Naive thymus-derived CD8-positive, alpha-beta T cell (primary cell): ENCODE measurements around the gene WNT9B. TPM values are rescaled to one million over a fixed set of nuclear protein-coding genes. Genes with fewer than 3 reads are reported as not detected.

ENCODE experiments used
- ATAC-seq, 2 donors: fragments of 150-1000 bp; cut with Tn5 transposase in 1 of 2; sonication (Bioruptor Pico), chemical (Tn5 transposase) in 1 of 2; 1 replicate in 1 of 2; 2 replicates in 1 of 2; pipeline ENCODE4 v1.10.0; 2021; ENCODE audit warnings: mild to moderate bottlenecking in 2 of 2, moderate library complexity in 2 of 2
- POLR2A ChIA-PET: fragments of 350-600 bp; sonication (Branson Sonifier 250); formaldehyde crosslinking; loops from one replicate; lab custom pipeline; 2021; ENCODE audit warnings: antibody characterized with exemption; lab: Charles Lee
- DNase-seq, 10 donors: peaks; one replicate each; pipeline versions ENCODE4 v3.0.0 to v3.0.0-alpha.2; 2020 to 2022
- H3K27ac Mint-ChIP-seq, 10 donors: one replicate each; pipeline ENCODE4 v1.8.0; 2020 to 2022; ENCODE audit warnings: mild to moderate bottlenecking in 10 of 10, mixed read lengths in 10 of 10, moderate library complexity in 4 of 10, inconsistent platforms in 1 of 10
- H3K27me3 Mint-ChIP-seq, 5 donors: one replicate each; pipeline ENCODE4 v1.8.0; 2021 to 2022; ENCODE audit warnings: mixed read lengths in 5 of 5
- H3K36me3 Mint-ChIP-seq, 3 donors: one replicate each; pipeline ENCODE4 v1.8.0; 2020 to 2022; ENCODE audit warnings: mixed read lengths in 3 of 3, mild to moderate bottlenecking in 2 of 3, inconsistent platforms in 1 of 3
- H3K4me1 Mint-ChIP-seq, 4 donors: one replicate each; pipeline ENCODE4 v1.8.0; 2021 to 2022; ENCODE audit warnings: mixed read lengths in 4 of 4
- H3K4me3 Mint-ChIP-seq, 10 donors: one replicate each; pipeline ENCODE4 v1.8.0; 2020 to 2022; ENCODE audit warnings: mild to moderate bottlenecking in 10 of 10, mixed read lengths in 10 of 10, moderate library complexity in 6 of 10, inconsistent platforms in 1 of 10
- H3K9me3 Mint-ChIP-seq, 9 donors: one replicate each; pipeline ENCODE4 v1.8.0; 2020 to 2022; ENCODE audit warnings: mixed read lengths in 9 of 9, mild to moderate bottlenecking in 3 of 9, inconsistent platforms in 1 of 9, moderate library complexity in 1 of 9
- polyA plus RNA-seq, 3 donors: library from polyadenylated mRNA; unstranded; fragments of 300-500 nt; fragmentation: Illumina TruSeq; gene quantifications; one replicate each; pipeline ENCODE4 v1.2.3, GENCODE V29; 2021
- total RNA-seq, 8 experiments: library from RNA in 2 of 8; stranded (reverse) in 2 of 8; gene quantifications; one replicate each; pipeline ENCODE4 v1.2.3 and lab custom pipeline; 2021 to 2026

Gene WNT9B
- total and polyA plus RNA-seq, 5 experiments from 2014 or later = not detected

GRCh38 chr17:46878055-46878454 is 26.7 kb downstream of the WNT9B start:
- DNase-seq = peak in 1 of 10 donors; percentile 36
- Mint-ChIP-seq H3K27me3 (no peaks in the 10 kb centered on the region), H3K4me1 (peaks cover 0 to 16% (median 12%) of the 10 kb centered on the region in 4 donors), H3K27ac (peak overlapping the region in 4 of 10 donors; percentile 16 to 82 (median 78)), H3K4me3 (no peak overlapping the region), H3K36me3 (no peaks in the 10 kb centered on the region), H3K9me3 (no peaks in the 10 kb centered on the region)
- no peak for ATAC-seq
- POLR2A ChIA-PET = no interaction called here

GRCh38 chr17:46879101-46879500 is 27.7 kb downstream of the WNT9B start:
- Mint-ChIP-seq H3K36me3 (no peaks in the 10 kb centered on the region), H3K9me3 (no peaks in the 10 kb centered on the region), H3K4me1 (peaks cover 0 to 16% (median 11%) of the 10 kb centered on the region in 4 donors), H3K27me3 (no peaks in the 10 kb centered on the region), H3K27ac (peak overlapping the region in 1 of 10 donors; percentile 62), H3K4me3 (no peak overlapping the region)
- POLR2A ChIA-PET = no interaction called here
- ATAC-seq (no peak), DNase-seq (peak in 1 of 10 donors; percentile 8)

GRCh38 chr17:46881015-46881414 is 29.6 kb downstream of the WNT9B start:
- Mint-ChIP-seq H3K27me3 (peaks cover 0 to 11% (median 3%) of the 10 kb centered on the region in 5 donors), H3K27ac (no peak overlapping the region), H3K9me3 (no peaks in the 10 kb centered on the region), H3K4me3 (no peak overlapping the region), H3K4me1 (peaks cover 0 to 16% (median 11%) of the 10 kb centered on the region in 4 donors), H3K36me3 (no peaks in the 10 kb centered on the region)
- no peak for ATAC-seq
- POLR2A ChIA-PET = no interaction called here
- no peak for DNase-seq

- H3K36me3 Mint-ChIP-seq = no peaks in the 10 kb centered on the region
Observed at GRCh38 chr17:46882666-46883065, 31.3 kb downstream of the WNT9B start.

GRCh38 chr17:46883871-46884520 is 32.6 kb downstream of the WNT9B start:
- no peaks in the 10 kb centered on the region for H3K9me3 Mint-ChIP-seq
- H3K36me3 Mint-ChIP-seq = no peaks in the 10 kb centered on the region
- H3K27me3 Mint-ChIP-seq = peaks cover 0 to 11% (median 8%) of the 10 kb centered on the region in 5 donors
- DNase-seq (no peak), ATAC-seq (no peak)
- H3K27ac Mint-ChIP-seq = no peak overlapping the region
- H3K4me1 Mint-ChIP-seq = no peaks in the 10 kb centered on the region
- H3K4me3 Mint-ChIP-seq = no peak overlapping the region
- POLR2A ChIA-PET = no interaction called here

More at GRCh38 chr17:46882666-46883065, 31.3 kb downstream of the WNT9B start:
- H3K27me3 Mint-ChIP-seq = peaks cover 0 to 11% (median 3%) of the 10 kb centered on the region in 5 donors
- no peaks in the 10 kb centered on the region for H3K9me3 Mint-ChIP-seq
- no peak overlapping the region for H3K4me3 Mint-ChIP-seq
- POLR2A ChIA-PET = no interaction called here
- H3K4me1 Mint-ChIP-seq = peaks cover 0 to 10% (median 4%) of the 10 kb centered on the region in 4 donors
- no peak for ATAC-seq
- DNase-seq = no peak
- no peak overlapping the region for H3K27ac Mint-ChIP-seq

- POLR2A ChIA-PET = no interaction called here
- Mint-ChIP-seq H3K4me1 (no peaks in the 10 kb centered on the region), H3K27me3 (peaks cover 0 to 11% (median 8%) of the 10 kb centered on the region in 5 donors), H3K27ac (no peak overlapping the region), H3K9me3 (no peaks in the 10 kb centered on the region), H3K4me3 (no peak overlapping the region), H3K36me3 (no peaks in the 10 kb centered on the region)
- no peak for ATAC-seq
- DNase-seq = no peak
Observed at GRCh38 chr17:46884552-46884951, 33.2 kb downstream of the WNT9B start.

- Mint-ChIP-seq H3K27me3 (peaks cover 0 to 13% (median 8%) of the 10 kb centered on the region in 5 donors), H3K4me1 (no peaks in the 10 kb centered on the region), H3K27ac (peak overlapping the region in 1 of 10 donors; percentile 34), H3K4me3 (no peak overlapping the region), H3K9me3 (no peaks in the 10 kb centered on the region), H3K36me3 (no peaks in the 10 kb centered on the region)
- POLR2A ChIA-PET = no interaction called here
- no peak for DNase-seq
- ATAC-seq = no peak
Observed at GRCh38 chr17:46885415-46886309, 34.3 kb downstream of the WNT9B start.

GRCh38 chr17:46886310-46886663 is 34.9 kb downstream of the WNT9B start:
- DNase-seq = no peak
- POLR2A ChIA-PET = no interaction called here

GRCh38 chr17:46887717-46888116 is 36.3 kb downstream of the WNT9B start:
- Mint-ChIP-seq H3K27me3 (peaks cover 0 to 21% (median 15%) of the 10 kb centered on the region in 5 donors), H3K9me3 (no peaks in the 10 kb centered on the region), H3K4me3 (no peak overlapping the region), H3K36me3 (no peaks in the 10 kb centered on the region), H3K4me1 (peaks cover 0 to 3% (median 0%) of the 10 kb centered on the region in 4 donors), H3K27ac (no peak overlapping the region)
- ATAC-seq = no peak
- POLR2A ChIA-PET = no interaction called here
- DNase-seq = no peak

More at GRCh38 chr17:46886310-46886663, 34.9 kb downstream of the WNT9B start:
- Mint-ChIP-seq H3K4me3 (no peak overlapping the region), H3K9me3 (no peaks in the 10 kb centered on the region), H3K36me3 (no peaks in the 10 kb centered on the region), H3K27me3 (peaks cover 0 to 15% (median 8%) of the 10 kb centered on the region in 5 donors), H3K27ac (no peak overlapping the region), H3K4me1 (no peaks in the 10 kb centered on the region)
- ATAC-seq = no peak

GRCh38 chr17:46888727-46889126 is 37.3 kb downstream of the WNT9B start:
- POLR2A ChIA-PET = interaction anchor here (1.0 kb wide), 1 partner anchor 12 kb away, joined by 3 read pairs; no protein-coding TSS in a partner anchor
- no peak overlapping the region for H3K4me3 Mint-ChIP-seq
- H3K36me3 Mint-ChIP-seq = no peaks in the 10 kb centered on the region
- H3K4me1 Mint-ChIP-seq = peaks cover 0 to 3% (median 0%) of the 10 kb centered on the region in 4 donors
- H3K9me3 Mint-ChIP-seq = no peaks in the 10 kb centered on the region
- ATAC-seq (no peak), DNase-seq (no peak)
- peaks cover 0 to 21% (median 17%) of the 10 kb centered on the region in 5 donors for H3K27me3 Mint-ChIP-seq
- H3K27ac Mint-ChIP-seq = peak overlapping the region in 1 of 10 donors; percentile 15

GRCh38 chr17:46889519-46889918 is 38.1 kb downstream of the WNT9B start:
- no peak for ATAC-seq
- DNase-seq = no peak
- Mint-ChIP-seq H3K9me3 (no peaks in the 10 kb centered on the region), H3K27me3 (peaks cover 0 to 22% (median 17%) of the 10 kb centered on the region in 5 donors), H3K27ac (no peak overlapping the region), H3K4me1 (peaks cover 0 to 3% (median 0%) of the 10 kb centered on the region in 4 donors), H3K4me3 (no peak overlapping the region), H3K36me3 (no peaks in the 10 kb centered on the region)
- POLR2A ChIA-PET = no interaction called here

GRCh38 chr17:46889992-46890564 is 38.7 kb downstream of the WNT9B start:
- no peak overlapping the region for H3K4me3 Mint-ChIP-seq
- no peak for ATAC-seq
- no peaks in the 10 kb centered on the region for H3K36me3 Mint-ChIP-seq
- H3K4me1 Mint-ChIP-seq = peaks cover 0 to 3% (median 0%) of the 10 kb centered on the region in 4 donors
- H3K27me3 Mint-ChIP-seq = peaks cover 0 to 21% (median 17%) of the 10 kb centered on the region in 5 donors
- DNase-seq = no peak
- no peaks in the 10 kb centered on the region for H3K9me3 Mint-ChIP-seq
- no peak overlapping the region for H3K27ac Mint-ChIP-seq
- POLR2A ChIA-PET = no interaction called here
